Panc1 (cell line): ENCODE data around the gene CD300LG. TPM values are rescaled to one million over a fixed set of nuclear protein-coding genes. Genes with fewer than 3 reads are reported as not detected.

Experiments
- ATAC-seq: fragments of 200-7000 bp; cut with Tn5 transposase; 2 replicates; pipeline ENCODE4 v1.9.1; 2020; ENCODE audit warnings: mild to moderate bottlenecking, moderate library complexity
- BruUV-seq: library from RNA; stranded (reverse); fragments of 400-500 nt; replicated peaks from 2 replicates; lab custom pipeline; 2021; lab: Mats Ljungman, UMichigan
- CTCF ChIA-PET: fragments of 300-600 bp; sonication (Branson Sonifier 250); formaldehyde crosslinking; loops from one replicate; lab custom pipeline; 2022; ENCODE audit warnings: antibody characterized with exemption; lab: Charles Lee
- POLR2A ChIA-PET: fragments of 300-600 bp; sonication (Branson Sonifier 250); formaldehyde crosslinking; loops from one replicate; lab custom pipeline; 2022; ENCODE audit warnings: antibody characterized with exemption; lab: Charles Lee
- DNase-seq: peaks from one replicate; pipeline ENCODE4 v3.0.0-alpha.2; 2010; ENCODE audit warnings: low read depth, low spot score
- H3K27ac ChIP-seq: 2 replicates; pipeline ENCODE4 v1.5.1; 2011; ENCODE audit warnings: mild to moderate bottlenecking, low read length, inconsistent platforms
- H3K27me3 ChIP-seq: fragments of 200-500 bp; sonication (Bioruptor generic); 2 replicates; pipeline ENCODE4 v1.6.0; 2014; ENCODE audit warnings: low read length, inconsistent platforms; ENCODE audit not compliant: control insufficient read depth, insufficient read depth
- H3K36me3 ChIP-seq: fragments of 200-500 bp; sonication (Bioruptor generic); 2 replicates; pipeline ENCODE4 v1.5.1; 2014; ENCODE audit warnings: inconsistent platforms, mild to moderate bottlenecking, low read length, moderate library complexity; ENCODE audit not compliant: control insufficient read depth, insufficient read depth
- H3K4me1 ChIP-seq: 2 replicates; pipeline ENCODE4 v1.5.1; 2011; ENCODE audit warnings: inconsistent platforms, mild to moderate bottlenecking, low read length, moderate library complexity; ENCODE audit not compliant: control insufficient read depth, insufficient read depth
- H3K4me3 ChIP-seq, 2 experiments: 2 replicates each; pipeline ENCODE4 v1.5.1; 2011 to 2012; ENCODE audit warnings: low read depth in 2 of 2, low read length in 2 of 2, mild to moderate bottlenecking in 2 of 2, inconsistent platforms in 1 of 2, moderate library complexity in 1 of 2
- H3K9me3 ChIP-seq: fragments of 200-500 bp; sonication (Bioruptor generic); 2 replicates; pipeline ENCODE4 v1.5.1; 2014; ENCODE audit warnings: low read depth, mild to moderate bottlenecking, inconsistent platforms, low read length, moderate library complexity; ENCODE audit not compliant: control insufficient read depth, insufficient read depth
- CTCF ChIP-seq: fragments of 450-650 bp; IDR thresholded peaks from 2 replicates; pipeline ENCODE4 v1.5.1; 2017; ENCODE audit warnings: mild to moderate bottlenecking
- POLR2AphosphoS5 ChIP-seq: IDR thresholded peaks from 2 replicates; pipeline ENCODE4 v1.6.1; 2012; ENCODE audit warnings: mild to moderate bottlenecking, low read depth, low read length, moderate library complexity
- REST ChIP-seq, 2 experiments: IDR thresholded peaks; 2 replicates each; pipeline ENCODE4 v1.6.1; 2011 to 2012; ENCODE audit warnings: low read depth in 2 of 2, control low read depth in 1 of 2, low read length in 1 of 2, mild to moderate bottlenecking in 1 of 2, moderate library complexity in 1 of 2; ENCODE audit not compliant: insufficient read depth in 1 of 2
- SIN3A ChIP-seq: IDR thresholded peaks from 2 replicates; pipeline ENCODE4 v1.6.1; 2012; ENCODE audit warnings: low read depth, mild to moderate bottlenecking, low read length, moderate library complexity, borderline replicate concordance; ENCODE audit not compliant: insufficient read depth
- TCF7L2 ChIP-seq: IDR thresholded peaks from 2 replicates; pipeline ENCODE4 v1.6.1; 2011; ENCODE audit warnings: mild to moderate bottlenecking, low read depth, low read length, inconsistent platforms
- in situ Hi-C: cut with HindIII; loops from 2 replicates; pipeline ENCODE4 v1.10.0; 2016; ENCODE audit warnings: low sequenced_read_pairs, low pct_unique_long_range_greater_than_20kb
- intact Hi-C: fragments of 100-400 bp; cut with micrococcal nuclease; formaldehyde crosslinking; loops from one replicate; pipeline ENCODE4 v1.10.0; 2022; ENCODE audit not compliant: unreplicated experiment
- total RNA-seq: library from RNA; stranded (reverse); gene quantifications from one replicate; pipeline ENCODE4 v1.2.1, GENCODE V29; 2021; ENCODE audit not compliant: unreplicated experiment

Gene CD300LG
- total RNA-seq, 1 experiment from 2014 or later = not detected

GRCh38 chr17:43814026-43814425 is 33.0 kb upstream of the CD300LG start:
- ChIA-PET POLR2A (no interaction called here), CTCF (no interaction called here)

GRCh38 chr17:43814714-43815113 is 32.3 kb upstream of the CD300LG start:
- intact Hi-C loops (no loop called here), in situ Hi-C loops (no loop called here)
- H3K27ac ChIP-seq = no peak overlapping the region
- H3K9me3 ChIP-seq = no peaks in the 10 kb centered on the region
- H3K36me3 ChIP-seq = no peaks in the 10 kb centered on the region
- POLR2A ChIA-PET = no interaction called here
- BruUV-seq = no TSS peak
- CTCF ChIA-PET = no interaction called here
- ATAC-seq (no peak), DNase-seq (no peak)
- H3K4me1 ChIP-seq = no peaks in the 10 kb centered on the region
- H3K4me3 ChIP-seq = no peak overlapping the region
- no peaks in the 10 kb centered on the region for H3K27me3 ChIP-seq
- TF ChIP-seq SIN3A = no peak
- TF ChIP-seq TCF7L2 = no peak
- TF ChIP-seq CTCF = no peak
- no peak for TF ChIP-seq POLR2AphosphoS5
- TF ChIP-seq REST (IDR thresholded peaks at IDR 0.05; ENCODE audit: insufficient read depth in 1 of 2, low read depth in 2 of 2, low read length in 1 of 2) = no peak

More at GRCh38 chr17:43814026-43814425, 33.0 kb upstream of the CD300LG start:
- Histone ChIP-seq H3K27ac (no peak overlapping the region), H3K36me3 (no peaks in the 10 kb centered on the region), H3K4me1 (no peaks in the 10 kb centered on the region), H3K27me3 (no peaks in the 10 kb centered on the region), H3K9me3 (no peaks in the 10 kb centered on the region), H3K4me3 (no peak overlapping the region)
- ATAC-seq = no peak; the same call in 1 of the 2 replicates
- in situ Hi-C loops = no loop called here
- intact Hi-C loops = no loop called here
- no peak for DNase-seq
- BruUV-seq = no TSS peak
- no peak for TF ChIP-seq REST (IDR thresholded peaks at IDR 0.05; ENCODE audit: insufficient read depth in 1 of 2, low read depth in 2 of 2, low read length in 1 of 2)
- no peak for TF ChIP-seq CTCF
- TF ChIP-seq SIN3A = no peak
- no peak for TF ChIP-seq POLR2AphosphoS5
- TF ChIP-seq TCF7L2 = no peak
